ENCODE measurements around the gene STRA6. TPM values are rescaled to one million over a fixed set of nuclear protein-coding genes. Genes with fewer than 3 reads are reported as not detected.

Gene STRA6
- polyA plus RNA-seq, 6 donors from 2014 or later, result not detected

GRCh38 chr15:74221399-74222239 lies 19.0 kb upstream of the STRA6 start:
- no peak overlapping the region for H3K27ac Mint-ChIP-seq
- no peaks in the 10 kb centered on the region for H3K9me3 Mint-ChIP-seq
- no peak for ATAC-seq (ENCODE audit: low read depth in 2 of 2)
- DNase-seq, result no peak
- H3K4me1 Mint-ChIP-seq, result peaks cover 0 to 1% (median 0%) of the 10 kb centered on the region in 3 donors
- peaks cover 37 to 75% (median 67%) of the 10 kb centered on the region in 3 donors for H3K27me3 Mint-ChIP-seq
- H3K4me3 Mint-ChIP-seq, result no peak overlapping the region
- no peaks in the 10 kb centered on the region for H3K36me3 Mint-ChIP-seq

- H3K4me1 Mint-ChIP-seq, result no peaks in the 10 kb centered on the region
- H3K27me3 Mint-ChIP-seq, result peaks cover 32 to 65% (median 64%) of the 10 kb centered on the region in 3 donors
- H3K36me3 Mint-ChIP-seq, result no peaks in the 10 kb centered on the region
- ATAC-seq (ENCODE audit: low read depth in 2 of 2), result no peak
- no peak for DNase-seq
- H3K27ac Mint-ChIP-seq, result no peak overlapping the region
- H3K4me3 Mint-ChIP-seq, result no peak overlapping the region
- H3K9me3 Mint-ChIP-seq, result no peaks in the 10 kb centered on the region
Observed at GRCh38 chr15:74220475-74221248, 18.1 kb upstream of the STRA6 start.

GRCh38 chr15:74217907-74218885 lies 15.6 kb upstream of the STRA6 start:
- no peak overlapping the region for H3K27ac Mint-ChIP-seq
- H3K4me1 Mint-ChIP-seq, result no peaks in the 10 kb centered on the region
- DNase-seq, result no peak
- H3K9me3 Mint-ChIP-seq, result no peaks in the 10 kb centered on the region
- no peak for ATAC-seq (ENCODE audit: low read depth in 2 of 2)
- no peaks in the 10 kb centered on the region for H3K36me3 Mint-ChIP-seq
- peaks cover 17 to 55% (median 49%) of the 10 kb centered on the region in 3 donors for H3K27me3 Mint-ChIP-seq
- H3K4me3 Mint-ChIP-seq, result no peak overlapping the region

- no peak for DNase-seq
- Mint-ChIP-seq H3K9me3 (no peaks in the 10 kb centered on the region), H3K27ac (no peak overlapping the region), H3K4me1 (no peaks in the 10 kb centered on the region), H3K36me3 (no peaks in the 10 kb centered on the region), H3K4me3 (no peak overlapping the region), H3K27me3 (peaks cover 17 to 48% (median 40%) of the 10 kb centered on the region in 3 donors)
- no peak for ATAC-seq (ENCODE audit: low read depth in 2 of 2)
Observed at GRCh38 chr15:74216949-74217348, 14.4 kb upstream of the STRA6 start.

GRCh38 chr15:74215958-74216357 lies 13.4 kb upstream of the STRA6 start:
- H3K4me3 Mint-ChIP-seq, result no peak overlapping the region
- H3K27ac Mint-ChIP-seq, result no peak overlapping the region
- H3K27me3 Mint-ChIP-seq, result peaks cover 18 to 47% (median 46%) of the 10 kb centered on the region in 3 donors
- no peak for DNase-seq
- ATAC-seq (ENCODE audit: low read depth in 2 of 2), result no peak
- peaks cover 0 to 4% (median 2%) of the 10 kb centered on the region in 7 donors for H3K9me3 Mint-ChIP-seq
- H3K4me1 Mint-ChIP-seq, result no peaks in the 10 kb centered on the region
- H3K36me3 Mint-ChIP-seq, result no peaks in the 10 kb centered on the region

- no peak for ATAC-seq (ENCODE audit: low read depth in 2 of 2)
- peaks cover 0 to 6% (median 4%) of the 10 kb centered on the region in 7 donors for H3K9me3 Mint-ChIP-seq
- DNase-seq, result no peak
- no peaks in the 10 kb centered on the region for H3K4me1 Mint-ChIP-seq
- H3K4me3 Mint-ChIP-seq, result no peak overlapping the region
- peaks cover 22 to 44% (median 38%) of the 10 kb centered on the region in 3 donors for H3K27me3 Mint-ChIP-seq
- H3K36me3 Mint-ChIP-seq, result no peaks in the 10 kb centered on the region
- no peak overlapping the region for H3K27ac Mint-ChIP-seq
Observed at GRCh38 chr15:74214324-74215021, 11.9 kb upstream of the STRA6 start.

GRCh38 chr15:74213858-74214284 lies 11.3 kb upstream of the STRA6 start:
- Mint-ChIP-seq H3K36me3 (no peaks in the 10 kb centered on the region), H3K27ac (no peak overlapping the region), H3K4me3 (no peak overlapping the region), H3K9me3 (peaks cover 0 to 6% (median 4%) of the 10 kb centered on the region in 7 donors), H3K27me3 (peaks cover 17 to 48% (median 39%) of the 10 kb centered on the region in 3 donors), H3K4me1 (no peaks in the 10 kb centered on the region)
- no peak for DNase-seq
- ATAC-seq (ENCODE audit: low read depth in 2 of 2), result no peak

GRCh38 chr15:74212494-74212893 lies 9.9 kb upstream of the STRA6 start:
- no peak for DNase-seq
- Mint-ChIP-seq H3K9me3 (peaks cover 0 to 6% (median 4%) of the 10 kb centered on the region in 7 donors), H3K27ac (no peak overlapping the region), H3K4me1 (no peaks in the 10 kb centered on the region), H3K27me3 (peaks cover 14 to 53% (median 45%) of the 10 kb centered on the region in 3 donors), H3K4me3 (no peak overlapping the region), H3K36me3 (no peaks in the 10 kb centered on the region)
- ATAC-seq (ENCODE audit: low read depth in 2 of 2), result no peak

- Mint-ChIP-seq H3K9me3 (peaks cover 0 to 6% (median 4%) of the 10 kb centered on the region in 7 donors), H3K36me3 (no peaks in the 10 kb centered on the region), H3K4me3 (no peak overlapping the region), H3K27me3 (peaks cover 18 to 50% (median 48%) of the 10 kb centered on the region in 3 donors), H3K27ac (peak overlapping the region in 1 of 6 donors; percentile 25), H3K4me1 (no peaks in the 10 kb centered on the region)
- ATAC-seq (ENCODE audit: low read depth in 2 of 2) (no peak), DNase-seq (no peak)
Observed at GRCh38 chr15:74211656-74212055, 9.1 kb upstream of the STRA6 start.

- H3K4me1 Mint-ChIP-seq, result no peaks in the 10 kb centered on the region
- no peak for DNase-seq
- H3K36me3 Mint-ChIP-seq, result no peaks in the 10 kb centered on the region
- peaks cover 18 to 48% (median 46%) of the 10 kb centered on the region in 3 donors for H3K27me3 Mint-ChIP-seq
- peaks cover 0 to 6% (median 4%) of the 10 kb centered on the region in 7 donors for H3K9me3 Mint-ChIP-seq
- H3K4me3 Mint-ChIP-seq, result no peak overlapping the region
- no peak for ATAC-seq (ENCODE audit: low read depth in 2 of 2)
- no peak overlapping the region for H3K27ac Mint-ChIP-seq
Observed at GRCh38 chr15:74210729-74211128, 8.1 kb upstream of the STRA6 start.

GRCh38 chr15:74209997-74210671 lies 7.5 kb upstream of the STRA6 start:
- DNase-seq (no peak), ATAC-seq (ENCODE audit: low read depth in 2 of 2) (no peak)
- Mint-ChIP-seq H3K4me3 (no peak overlapping the region), H3K9me3 (peaks cover 0 to 6% (median 4%) of the 10 kb centered on the region in 7 donors), H3K27ac (no peak overlapping the region), H3K4me1 (no peaks in the 10 kb centered on the region), H3K27me3 (peaks cover 18 to 49% (median 42%) of the 10 kb centered on the region in 3 donors), H3K36me3 (no peaks in the 10 kb centered on the region)

- no peaks in the 10 kb centered on the region for H3K4me1 Mint-ChIP-seq
- peaks cover 0 to 6% (median 4%) of the 10 kb centered on the region in 7 donors for H3K9me3 Mint-ChIP-seq
- H3K36me3 Mint-ChIP-seq, result no peaks in the 10 kb centered on the region
- H3K4me3 Mint-ChIP-seq, result no peak overlapping the region
- H3K27me3 Mint-ChIP-seq, result peaks cover 18 to 49% (median 36%) of the 10 kb centered on the region in 3 donors
- ATAC-seq (ENCODE audit: low read depth in 2 of 2) (no peak), DNase-seq (no peak)
- H3K27ac Mint-ChIP-seq, result no peak overlapping the region
Observed at GRCh38 chr15:74209560-74209958, 7.0 kb upstream of the STRA6 start.
